SK-N-SH treated with all-trans-retinoic acid at 6 μM for 48 hours (cell line): ENCODE results near the gene THRB.

Experiments used
- ATAC-seq: fragments of 200-7000 bp; cut with Tn5 transposase; 3 replicates; pipeline ENCODE4 v1.9.1; 2020; ENCODE audit warnings: mild to moderate bottlenecking, moderate library complexity
- ARNTL ChIP-seq: fragments of 450-650 bp; formaldehyde crosslinking; IDR thresholded peaks from 2 replicates; pipeline ENCODE4 v1.5.0; 2020; ENCODE audit warnings: low read depth, mild to moderate bottlenecking, moderate library complexity, borderline replicate concordance
- BACH2 ChIP-seq: fragments of 250-450 bp; sonication (Bioruptor Pico); IDR thresholded peaks from 2 replicates; pipeline ENCODE4 v1.9.0; 2021; ENCODE audit warnings: mild to moderate bottlenecking, borderline replicate concordance
- CREB5 ChIP-seq: fragments of 250-450 bp; sonication (Bioruptor Pico); IDR thresholded peaks from 2 replicates; pipeline ENCODE4 v1.5.1; 2020; ENCODE audit warnings: low read depth, mild to moderate bottlenecking, moderate library complexity
- CSDC2 ChIP-seq: fragments of 250-450 bp; sonication (Bioruptor Pico); IDR thresholded peaks from 2 replicates; pipeline ENCODE4 v1.5.0; 2020; ENCODE audit warnings: mild to moderate bottlenecking, moderate library complexity
- ESRRG ChIP-seq: fragments of 250-450 bp; sonication (Bioruptor Pico); IDR thresholded peaks from 2 replicates; pipeline ENCODE4 v1.6.1; 2021; ENCODE audit warnings: mild to moderate bottlenecking
- GLIS3 ChIP-seq: fragments of 250-450 bp; sonication (Bioruptor Pico); IDR thresholded peaks from 2 replicates; pipeline ENCODE4 v1.5.0; 2020; ENCODE audit warnings: mild to moderate bottlenecking, moderate library complexity
- ISL1 ChIP-seq: fragments of 250-450 bp; sonication (Bioruptor Pico); IDR thresholded peaks from 2 replicates; pipeline ENCODE4 v2.1.2; 2022; ENCODE audit warnings: mild to moderate bottlenecking, moderate library complexity
- OSR1 ChIP-seq: fragments of 250-450 bp; sonication (Bioruptor Pico); IDR thresholded peaks from 2 replicates; pipeline ENCODE4 v1.8.0; 2022; ENCODE audit warnings: moderate library complexity, mild to moderate bottlenecking, inconsistent platforms
- PATZ1 ChIP-seq: fragments of 250-450 bp; sonication (Bioruptor Pico); IDR thresholded peaks from 2 replicates; pipeline ENCODE4 v1.8.0; 2020; ENCODE audit warnings: mild to moderate bottlenecking, moderate library complexity, borderline replicate concordance
- POU6F1 ChIP-seq: fragments of 250-450 bp; sonication (Bioruptor Pico); IDR thresholded peaks from 2 replicates; pipeline ENCODE4 v1.8.0; 2021; ENCODE audit warnings: low read depth, mild to moderate bottlenecking, moderate library complexity, borderline replicate concordance
- PPARA ChIP-seq: fragments of 250-450 bp; sonication (Bioruptor Pico); IDR thresholded peaks from 2 replicates; pipeline ENCODE4 v1.5.0; 2020; ENCODE audit warnings: mild to moderate bottlenecking, borderline replicate concordance
- RARB ChIP-seq: fragments of 250-450 bp; sonication (Bioruptor Pico); IDR thresholded peaks from 2 replicates; pipeline ENCODE4 v1.8.0; 2021; ENCODE audit warnings: mild to moderate bottlenecking, moderate library complexity
- SNAI2 ChIP-seq: fragments of 250-450 bp; sonication (Bioruptor Pico); IDR thresholded peaks from 2 replicates; pipeline ENCODE4 v1.5.0; 2020; ENCODE audit warnings: mild to moderate bottlenecking, moderate library complexity
- TCF4 ChIP-seq: fragments of 250-450 bp; sonication (Bioruptor Pico); IDR thresholded peaks from 2 replicates; pipeline ENCODE4 v1.8.0; 2021; ENCODE audit warnings: mild to moderate bottlenecking, moderate library complexity, borderline replicate concordance
- TSHZ2 ChIP-seq: fragments of 250-450 bp; sonication (Bioruptor Pico); IDR thresholded peaks from 2 replicates; pipeline ENCODE4 v1.5.0; 2020; ENCODE audit warnings: mild to moderate bottlenecking, moderate library complexity
- ZC3H10 ChIP-seq: fragments of 250-450 bp; sonication (Bioruptor Pico); IDR thresholded peaks from 2 replicates; pipeline ENCODE4 v1.5.1; 2021; ENCODE audit warnings: mild to moderate bottlenecking, moderate library complexity
- ZFP3 ChIP-seq: fragments of 250-450 bp; sonication (Bioruptor Pico); IDR thresholded peaks from 2 replicates; pipeline ENCODE4 v1.5.0; 2020; ENCODE audit warnings: mild to moderate bottlenecking, moderate library complexity
- ZFP30 ChIP-seq: fragments of 450-650 bp; formaldehyde crosslinking; IDR thresholded peaks from 2 replicates; pipeline ENCODE4 v1.5.0; 2022; ENCODE audit warnings: mild to moderate bottlenecking, moderate library complexity
- ZNF565 ChIP-seq: fragments of 450-650 bp; formaldehyde crosslinking; conservative IDR thresholded peaks from 2 replicates; pipeline ENCODE4 v1.5.0; 2020; ENCODE audit warnings: low read depth, mild to moderate bottlenecking, moderate library complexity
- ZNF70 ChIP-seq: fragments of 450-650 bp; formaldehyde crosslinking; IDR thresholded peaks from 2 replicates; pipeline ENCODE4 v1.5.0; 2020; ENCODE audit warnings: mild to moderate bottlenecking, moderate library complexity
- ZNF8 ChIP-seq: fragments of 450-650 bp; formaldehyde crosslinking; IDR thresholded peaks from 2 replicates; pipeline ENCODE4 v1.5.0; 2020; ENCODE audit warnings: mild to moderate bottlenecking, moderate library complexity

THRB gene

GRCh38 chr3:24454856-24455255 lies 39.8 kb downstream of the THRB start:
- no peak for ATAC-seq
- TF ChIP-seq SNAI2 (CRISPR knock-in tag) (no peak), ZC3H10 (CRISPR knock-in tag) (no peak), PPARA (CRISPR knock-in tag) (no peak), ZFP3 (no peak), CSDC2 (CRISPR knock-in tag) (no peak), RARB (CRISPR knock-in tag) (no peak), ZNF8 (CRISPR knock-in tag) (no peak), ESRRG (CRISPR knock-in tag) (no peak), ARNTL (CRISPR knock-in tag) (no peak), ISL1 (CRISPR knock-in tag) (no peak), ZNF70 (CRISPR knock-in tag) (no peak), ZFP30 (CRISPR knock-in tag) (no peak), POU6F1 (CRISPR knock-in tag) (no peak), TSHZ2 (no peak), CREB5 (CRISPR knock-in tag) (no peak)

- TF ChIP-seq BACH2 (CRISPR knock-in tag), result no peak
- TF ChIP-seq ZNF70 (CRISPR knock-in tag), result no peak
- no peak for TF ChIP-seq ISL1 (CRISPR knock-in tag)
- no peak for TF ChIP-seq TSHZ2
- TF ChIP-seq ZFP30 (CRISPR knock-in tag), result no peak
- TF ChIP-seq CSDC2 (CRISPR knock-in tag), result no peak
- TF ChIP-seq RARB (CRISPR knock-in tag), result no peak
- TF ChIP-seq TCF4 (CRISPR knock-in tag), result no peak
- no peak for TF ChIP-seq GLIS3 (CRISPR knock-in tag)
- no peak for TF ChIP-seq ESRRG (CRISPR knock-in tag)
- no peak for TF ChIP-seq OSR1
- no peak for TF ChIP-seq POU6F1 (CRISPR knock-in tag)
- no peak for TF ChIP-seq PATZ1 (CRISPR knock-in tag)
- no peak for TF ChIP-seq ZFP3
- no peak for TF ChIP-seq PPARA (CRISPR knock-in tag)
- TF ChIP-seq ZNF565 (CRISPR knock-in tag), result no peak
- no peak for ATAC-seq
These were observed 40.3 kb downstream of the THRB start for GRCh38 chr3:24454393-24454792.
